Astrocyte (in vitro differentiated cells and primary cell): ENCODE data around the gene RMP24.

Experiments used
- DNase-seq: peaks from one replicate; pipeline ENCODE4 v3.0.0-alpha.2; 2010; ENCODE audit warnings: low read depth
- FAIRE-seq: peaks from 2 replicates; lab custom pipeline; 2011; peaks lifted over from hg19 to GRCh38; lab: Jason Lieb, UNC
- H2AFZ ChIP-seq: 2 replicates; pipeline ENCODE4 v1.6.0; 2012; ENCODE audit warnings: low read depth, low read length, inconsistent platforms
- H3K27ac ChIP-seq: 2 replicates; pipeline ENCODE4 v1.5.1; 2011; ENCODE audit warnings: low read depth, low read length, inconsistent platforms
- H3K27me3 ChIP-seq: 2 replicates; pipeline ENCODE4 v1.6.0; 2011; ENCODE audit warnings: low read length, inconsistent platforms; ENCODE audit not compliant: insufficient read depth
- H3K36me3 ChIP-seq: 2 replicates; pipeline ENCODE4 v1.5.1; 2011; ENCODE audit warnings: low read length, inconsistent platforms; ENCODE audit not compliant: insufficient read depth
- H3K4me1 ChIP-seq: 2 replicates; pipeline ENCODE4 v1.5.1; 2011; ENCODE audit warnings: low read length, inconsistent platforms; ENCODE audit not compliant: insufficient read depth
- H3K4me2 ChIP-seq: 2 replicates; pipeline ENCODE4 v1.6.0; 2012; ENCODE audit warnings: low read length, inconsistent platforms
- H3K4me3 ChIP-seq: 2 replicates; pipeline ENCODE4 v1.5.1; 2011; ENCODE audit warnings: low read depth, mild to moderate bottlenecking, low read length, inconsistent platforms; ENCODE audit not compliant: insufficient read depth
- H3K79me2 ChIP-seq: 2 replicates; pipeline ENCODE4 v1.6.0; 2012; ENCODE audit warnings: mild to moderate bottlenecking, low read length, inconsistent platforms; ENCODE audit not compliant: insufficient read depth
- H3K9ac ChIP-seq: 2 replicates; pipeline ENCODE4 v1.6.0; 2012; ENCODE audit warnings: mild to moderate bottlenecking, low read length, inconsistent platforms
- H3K9me3 ChIP-seq: 2 replicates; pipeline ENCODE4 v1.5.1; 2012; ENCODE audit warnings: low read depth, mild to moderate bottlenecking, low read length, inconsistent platforms; ENCODE audit not compliant: insufficient read depth
- H4K20me1 ChIP-seq: 2 replicates; pipeline ENCODE4 v1.6.0; 2012; ENCODE audit warnings: low read length, inconsistent platforms; ENCODE audit not compliant: insufficient read depth
- H3K27ac Mint-ChIP-seq: one replicate; pipeline ENCODE4 v1.8.0; 2021; ENCODE audit warnings: mild to moderate bottlenecking, mixed read lengths; ENCODE audit not compliant: unreplicated experiment
- H3K27me3 Mint-ChIP-seq: one replicate; pipeline ENCODE4 v1.8.0; 2021; ENCODE audit warnings: low read depth, mixed read lengths; ENCODE audit not compliant: unreplicated experiment
- H3K36me3 Mint-ChIP-seq: one replicate; pipeline ENCODE4 v1.8.0; 2021; ENCODE audit warnings: low read depth, mixed read lengths; ENCODE audit not compliant: unreplicated experiment
- H3K4me1 Mint-ChIP-seq: one replicate; pipeline ENCODE4 v1.8.0; 2021; ENCODE audit warnings: low read depth, mixed read lengths; ENCODE audit not compliant: unreplicated experiment
- H3K4me3 Mint-ChIP-seq: one replicate; pipeline ENCODE4 v1.8.0; 2021; ENCODE audit warnings: mild to moderate bottlenecking, moderate library complexity, mixed read lengths; ENCODE audit not compliant: unreplicated experiment
- H3K9me3 Mint-ChIP-seq: one replicate; pipeline ENCODE4 v1.8.0; 2021; ENCODE audit warnings: mild to moderate bottlenecking, mixed read lengths; ENCODE audit not compliant: unreplicated experiment
- EZH2 ChIP-seq: IDR thresholded peaks from 2 replicates; pipeline ENCODE4 v1.6.1; 2012; ENCODE audit warnings: mild to moderate bottlenecking, low read length, inconsistent platforms; ENCODE audit not compliant: insufficient read depth
- TF ChIP-seq, protein P1 (sequence below): IDR thresholded peaks from 2 replicates; pipeline ENCODE4 v1.5.1; 2011; ENCODE audit warnings: low read depth, mild to moderate bottlenecking, inconsistent platforms, low read length, moderate library complexity; ENCODE audit not compliant: insufficient read depth

The RMP24 gene

GRCh38 chr18:35999925-36000324, 27.4 kb downstream of the RMP24 start:
- no peaks in the 10 kb centered on the region for H3K27me3 Mint-ChIP-seq
- no peaks in the 10 kb centered on the region for H3K4me1 ChIP-seq
- no peak overlapping the region for H2AFZ ChIP-seq
- DNase-seq (no peak), FAIRE-seq (no peak)
- H3K79me2 ChIP-seq, result no peaks in the 10 kb centered on the region
- H4K20me1 ChIP-seq, result no peaks in the 10 kb centered on the region
- H3K9me3 Mint-ChIP-seq, result no peaks in the 10 kb centered on the region
- no peaks in the 10 kb centered on the region for H3K4me1 Mint-ChIP-seq
- H3K27me3 ChIP-seq, result no peaks in the 10 kb centered on the region
- H3K9ac ChIP-seq, result no peak overlapping the region
- H3K36me3 Mint-ChIP-seq, result no peaks in the 10 kb centered on the region
- no peak overlapping the region for H3K4me2 ChIP-seq
- no peaks in the 10 kb centered on the region for H3K36me3 ChIP-seq
- H3K9me3 ChIP-seq, result no peaks in the 10 kb centered on the region
- H3K4me3 ChIP-seq, result no peak overlapping the region
- no peak overlapping the region for H3K27ac ChIP-seq
- TF ChIP-seq EZH2, result no peak
- TF ChIP-seq, protein P1, sequence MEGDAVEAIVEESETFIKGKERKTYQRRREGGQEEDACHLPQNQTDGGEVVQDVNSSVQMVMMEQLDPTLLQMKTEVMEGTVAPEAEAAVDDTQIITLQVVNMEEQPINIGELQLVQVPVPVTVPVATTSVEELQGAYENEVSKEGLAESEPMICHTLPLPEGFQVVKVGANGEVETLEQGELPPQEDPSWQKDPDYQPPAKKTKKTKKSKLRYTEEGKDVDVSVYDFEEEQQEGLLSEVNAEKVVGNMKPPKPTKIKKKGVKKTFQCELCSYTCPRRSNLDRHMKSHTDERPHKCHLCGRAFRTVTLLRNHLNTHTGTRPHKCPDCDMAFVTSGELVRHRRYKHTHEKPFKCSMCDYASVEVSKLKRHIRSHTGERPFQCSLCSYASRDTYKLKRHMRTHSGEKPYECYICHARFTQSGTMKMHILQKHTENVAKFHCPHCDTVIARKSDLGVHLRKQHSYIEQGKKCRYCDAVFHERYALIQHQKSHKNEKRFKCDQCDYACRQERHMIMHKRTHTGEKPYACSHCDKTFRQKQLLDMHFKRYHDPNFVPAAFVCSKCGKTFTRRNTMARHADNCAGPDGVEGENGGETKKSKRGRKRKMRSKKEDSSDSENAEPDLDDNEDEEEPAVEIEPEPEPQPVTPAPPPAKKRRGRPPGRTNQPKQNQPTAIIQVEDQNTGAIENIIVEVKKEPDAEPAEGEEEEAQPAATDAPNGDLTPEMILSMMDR, result no peak
- no peak overlapping the region for H3K4me3 Mint-ChIP-seq
- no peak overlapping the region for H3K27ac Mint-ChIP-seq

GRCh38 chr18:36006997-36007396, 34.5 kb downstream of the RMP24 start:
- no peak overlapping the region for H3K4me3 Mint-ChIP-seq
- no peaks in the 10 kb centered on the region for H3K27me3 Mint-ChIP-seq
- TF ChIP-seq, protein P1, result no peak
- no peak for TF ChIP-seq EZH2
- H3K36me3 Mint-ChIP-seq, result no peaks in the 10 kb centered on the region
- Histone ChIP-seq H3K9me3 (no peaks in the 10 kb centered on the region), H2AFZ (no peak overlapping the region), H3K79me2 (no peaks in the 10 kb centered on the region), H3K4me2 (no peak overlapping the region), H3K4me1 (no peaks in the 10 kb centered on the region), H4K20me1 (no peaks in the 10 kb centered on the region), H3K9ac (no peak overlapping the region), H3K27me3 (no peaks in the 10 kb centered on the region), H3K27ac (no peak overlapping the region), H3K36me3 (no peaks in the 10 kb centered on the region), H3K4me3 (no peak overlapping the region)
- peaks cover 1% of the 10 kb centered on the region for H3K4me1 Mint-ChIP-seq
- no peak for FAIRE-seq
- no peak for DNase-seq
- H3K27ac Mint-ChIP-seq, result no peak overlapping the region
- no peaks in the 10 kb centered on the region for H3K9me3 Mint-ChIP-seq

DNA sequence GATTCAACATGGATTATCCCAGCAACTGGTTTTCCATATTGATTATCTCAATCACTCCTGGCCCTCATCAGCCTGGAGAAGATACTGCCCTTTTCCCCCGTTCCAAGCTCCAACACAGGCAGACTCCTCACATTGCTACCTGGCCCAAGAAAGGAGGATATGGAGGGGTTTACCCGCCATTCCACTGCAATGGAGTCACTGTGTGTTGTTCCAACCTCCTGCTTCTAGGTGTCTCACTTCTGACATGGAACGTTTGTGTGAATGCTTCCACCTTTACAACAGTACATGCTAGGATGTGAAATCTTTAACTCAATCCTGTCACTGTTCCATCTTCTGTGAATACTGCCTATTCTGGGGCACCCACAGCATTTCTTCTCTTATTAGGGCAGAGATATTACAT, 36.7 kb downstream of the RMP24 start:
- Mint-ChIP-seq H3K27me3 (no peaks in the 10 kb centered on the region), H3K36me3 (no peaks in the 10 kb centered on the region), H3K9me3 (no peaks in the 10 kb centered on the region), H3K27ac (no peak overlapping the region), H3K4me1 (peaks cover 9% of the 10 kb centered on the region), H3K4me3 (no peak overlapping the region)
- Histone ChIP-seq H3K4me1 (no peaks in the 10 kb centered on the region), H3K9ac (no peak overlapping the region), H3K79me2 (no peaks in the 10 kb centered on the region), H3K27ac (no peak overlapping the region), H3K4me2 (no peak overlapping the region), H3K36me3 (no peaks in the 10 kb centered on the region), H2AFZ (no peak overlapping the region), H4K20me1 (no peaks in the 10 kb centered on the region), H3K4me3 (no peak overlapping the region), H3K27me3 (no peaks in the 10 kb centered on the region), H3K9me3 (no peaks in the 10 kb centered on the region)
- TF ChIP-seq, protein P1, result no peak
- no peak for TF ChIP-seq EZH2
- DNase-seq (no peak), FAIRE-seq (no peak)
